ENCODE results near the gene TAS1R2. TPM values are rescaled to one million over a fixed set of nuclear protein-coding genes. Genes with fewer than 3 reads are reported as not detected.

The TAS1R2 gene
- total and polyA plus RNA-seq, 2 of the 8 experiments (the other 6 are each of a cell fraction or from before 2014, with no cell fraction given), result not detected

DNA sequence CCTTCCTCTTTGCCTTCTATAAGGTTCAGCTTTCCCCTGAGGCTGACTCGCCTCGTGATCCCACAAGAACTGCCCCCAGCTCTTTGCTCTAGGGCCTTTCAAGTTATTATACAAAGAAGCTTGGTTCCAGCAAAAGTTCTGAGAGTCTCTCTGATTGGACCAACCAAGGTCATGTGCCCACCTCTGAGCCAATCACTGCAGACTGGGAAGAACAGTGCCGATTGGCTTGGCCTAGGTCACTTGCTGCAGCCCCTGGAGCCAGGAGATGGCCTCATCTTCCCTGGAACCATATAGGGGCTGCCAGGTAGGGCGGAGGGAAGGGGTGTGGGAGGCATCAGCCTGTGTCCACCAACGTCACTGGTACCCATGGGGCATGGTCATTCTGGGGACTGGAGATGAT is 22.8 kb downstream of the TAS1R2 start:
- no peak overlapping the region for H4K91ac ChIP-seq (replicated peaks; ENCODE audit: insufficient read length, low read length)
- no peaks in the 10 kb centered on the region for H3K9me3 ChIP-seq (ENCODE audit: insufficient read depth in 2 of 2, low read depth in 1 of 2, low read length in 1 of 2)
- H3K27me3 ChIP-seq (replicated peaks in 1 of 4; ENCODE audit: control insufficient read depth in 3 of 4, extremely low read depth in 1 of 4, insufficient read depth in 3 of 4, low read length in 3 of 4), result peaks cover 0 to 10% (median 2%) of the 10 kb centered on the region in 4 experiments; a peak in 3 of 7 replicates
- no peak overlapping the region for H4K5ac ChIP-seq (ENCODE audit: insufficient read length, low read depth, low read length)
- H3K4ac ChIP-seq (replicated peaks; ENCODE audit: insufficient read length, low read depth, low read length), result no peak overlapping the region
- CTCF ChIA-PET (ENCODE audit: partially characterized antibody), result interaction anchor here (1.0 to 2.9 kb wide), 5 partner anchors 12 to 240 kb away, joined by 3 to 12 read pairs (median 5); no protein-coding TSS in a partner anchor
- H3K4me1 ChIP-seq (replicated peaks in 1 of 4; ENCODE audit: control insufficient read depth in 3 of 4, insufficient read depth in 4 of 4, low read length in 3 of 4), result no peaks in the 10 kb centered on the region
- no peaks in the 10 kb centered on the region for H3K79me2 ChIP-seq (ENCODE audit: control insufficient read depth in 1 of 2, insufficient read depth in 2 of 2, low read length in 2 of 2)
- no peak overlapping the region for H3K14ac ChIP-seq (ENCODE audit: insufficient read length)
- DNase-seq (ENCODE audit: low read depth in 1 of 2, low spot score in 2 of 2), result no peak
- no peaks in the 10 kb centered on the region for H3K79me1 ChIP-seq (ENCODE audit: low read depth, low read length)
- no peak overlapping the region for H2BK120ac ChIP-seq (replicated peaks; ENCODE audit: low read depth, low read length)
- H2AK5ac ChIP-seq (ENCODE audit: low read depth, low read length), result no peak overlapping the region
- H3K18ac ChIP-seq (ENCODE audit: extremely low read depth, low read length), result no peak overlapping the region
- H3K27ac ChIP-seq (ENCODE audit: low read depth, low read length), result no peak overlapping the region
- H2BK5ac ChIP-seq (ENCODE audit: low read depth, low read length), result no peak overlapping the region
- H3K23me2 ChIP-seq (ENCODE audit: low read depth, low read length), result no peaks in the 10 kb centered on the region; the same call in 1 of the 2 replicates
- FAIRE-seq, result no peak
- H3K23ac ChIP-seq (ENCODE audit: insufficient read length), result no peak overlapping the region
- H3K4me2 ChIP-seq (ENCODE audit: insufficient read depth in 1 of 2, low read depth in 2 of 2, low read length in 2 of 2), result no peak overlapping the region
- H4K20me1 ChIP-seq (replicated peaks in 1 of 2; ENCODE audit: control insufficient read depth in 1 of 2, insufficient read depth in 2 of 2, low read length in 2 of 2), result no peaks in the 10 kb centered on the region
- H2BK15ac ChIP-seq (ENCODE audit: low read length), result no peak overlapping the region
- no peak overlapping the region for H2BK20ac ChIP-seq (ENCODE audit: low read length)
- no peak overlapping the region for H2AFZ ChIP-seq (ENCODE audit: low read length)
- no peaks in the 10 kb centered on the region for H3K36me3 ChIP-seq (ENCODE audit: control insufficient read depth in 2 of 4, insufficient read depth in 4 of 4, low read length in 3 of 4)
- POLR2A ChIA-PET (ENCODE audit: partially characterized antibody), result no interaction called here
- no peak overlapping the region for H2BK12ac ChIP-seq (ENCODE audit: low read depth, low read length)
- H3K9ac ChIP-seq (replicated peaks in 1 of 4; ENCODE audit: extremely low read depth in 1 of 4, low read depth in 3 of 4, low read length in 3 of 4), result no peak overlapping the region
- H4K8ac ChIP-seq (ENCODE audit: extremely low read depth, insufficient read depth, low read length), result no peak overlapping the region
- H3K56ac ChIP-seq (replicated peaks; ENCODE audit: insufficient read length, low read depth, low read length), result no peak overlapping the region
- 90% methylated on average over 5 of the region's 5 CpGs; no CpG with 5 or more reads in 1 of the 2 experiments for WGBS, 2 experiments (ENCODE audit: extremely low coverage in 1 of 2, insufficient coverage in 1 of 2, insufficient read length in 1 of 2, insufficient replicate concordance in 2 of 2, low coverage in 1 of 2, low lambda C conversion rate in 2 of 2, missing lambda C conversion rate in 1 of 2)
- no peak overlapping the region for H3K4me3 ChIP-seq (ENCODE audit: extremely low read depth in 1 of 4, insufficient read depth in 2 of 4, low read depth in 3 of 4, low read length in 4 of 4)
- no peak for TF ChIP-seq SAP30 (IDR thresholded peaks at IDR 0.05; ENCODE audit: insufficient read depth, insufficient replicate concordance, low read length)
- TF ChIP-seq, protein P1, sequence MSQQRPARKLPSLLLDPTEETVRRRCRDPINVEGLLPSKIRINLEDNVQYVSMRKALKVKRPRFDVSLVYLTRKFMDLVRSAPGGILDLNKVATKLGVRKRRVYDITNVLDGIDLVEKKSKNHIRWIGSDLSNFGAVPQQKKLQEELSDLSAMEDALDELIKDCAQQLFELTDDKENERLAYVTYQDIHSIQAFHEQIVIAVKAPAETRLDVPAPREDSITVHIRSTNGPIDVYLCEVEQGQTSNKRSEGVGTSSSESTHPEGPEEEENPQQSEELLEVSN (IDR thresholded peaks at IDR 0.05), result no peak
- no peak for TF ChIP-seq SUZ12 (IDR thresholded peaks at IDR 0.05; ENCODE audit: low read length)
- TF ChIP-seq CTBP2 (IDR thresholded peaks at IDR 0.05; ENCODE audit: borderline replicate concordance, insufficient read depth, insufficient read length, low read length), result no peak
- no peak for TF ChIP-seq SP2 (IDR thresholded peaks at IDR 0.05; ENCODE audit: low read length)
- TF ChIP-seq SP1 (IDR thresholded peaks at IDR 0.05; ENCODE audit: low read depth, low read length), result peak; percentile 39; the same call in 1 of the 2 replicates
- TF ChIP-seq, protein P2, sequence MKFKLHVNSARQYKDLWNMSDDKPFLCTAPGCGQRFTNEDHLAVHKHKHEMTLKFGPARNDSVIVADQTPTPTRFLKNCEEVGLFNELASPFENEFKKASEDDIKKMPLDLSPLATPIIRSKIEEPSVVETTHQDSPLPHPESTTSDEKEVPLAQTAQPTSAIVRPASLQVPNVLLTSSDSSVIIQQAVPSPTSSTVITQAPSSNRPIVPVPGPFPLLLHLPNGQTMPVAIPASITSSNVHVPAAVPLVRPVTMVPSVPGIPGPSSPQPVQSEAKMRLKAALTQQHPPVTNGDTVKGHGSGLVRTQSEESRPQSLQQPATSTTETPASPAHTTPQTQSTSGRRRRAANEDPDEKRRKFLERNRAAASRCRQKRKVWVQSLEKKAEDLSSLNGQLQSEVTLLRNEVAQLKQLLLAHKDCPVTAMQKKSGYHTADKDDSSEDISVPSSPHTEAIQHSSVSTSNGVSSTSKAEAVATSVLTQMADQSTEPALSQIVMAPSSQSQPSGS (IDR thresholded peaks at IDR 0.05; ENCODE audit: low read length), result no peak
- no peak for TF ChIP-seq JUND (IDR thresholded peaks at IDR 0.05; ENCODE audit: low read length)
- TF ChIP-seq, protein P3, sequence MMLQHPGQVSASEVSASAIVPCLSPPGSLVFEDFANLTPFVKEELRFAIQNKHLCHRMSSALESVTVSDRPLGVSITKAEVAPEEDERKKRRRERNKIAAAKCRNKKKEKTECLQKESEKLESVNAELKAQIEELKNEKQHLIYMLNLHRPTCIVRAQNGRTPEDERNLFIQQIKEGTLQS (IDR thresholded peaks at IDR 0.05; ENCODE audit: insufficient read depth, low read depth, low read length), result peak; percentile 58
